HAP-1 (cell line): ENCODE measurements around the gene MBOAT2.
"Not testable (repeated sequence)": the region's sequence is repeated elsewhere in the genome, so short reads cannot be mapped to it uniquely, and the experiment has no call there.

Experiments used
- DNase-seq, 2 experiments: peaks; one replicate each; pipeline ENCODE4 v3.0.0-alpha.2; 2016 to 2020; ENCODE audit warnings: low spot score in 2 of 2
- H3K27me3 ChIP-seq: fragments of 250-450 bp; sonication (Bioruptor Pico); 2 replicates; pipeline ENCODE4 v1.5.1; 2020; ENCODE audit warnings: low read depth, mild to moderate bottlenecking, moderate library complexity
- H3K36me3 ChIP-seq: fragments of 250-450 bp; sonication (Bioruptor Pico); replicated peaks from 2 replicates; pipeline ENCODE4 v1.5.1; 2020; ENCODE audit warnings: mild to moderate bottlenecking
- H3K4me1 ChIP-seq: fragments of 250-450 bp; sonication (Bioruptor Pico); 2 replicates; pipeline ENCODE4 v1.5.1; 2020; ENCODE audit warnings: mild to moderate bottlenecking
- H3K4me3 ChIP-seq: fragments of 250-450 bp; sonication (Bioruptor Pico); 2 replicates; pipeline ENCODE4 v1.5.1; 2020; ENCODE audit warnings: mild to moderate bottlenecking, moderate library complexity
- H3K9me3 ChIP-seq: fragments of 250-450 bp; sonication (Bioruptor Pico); 2 replicates; pipeline ENCODE4 v1.5.1; 2020; ENCODE audit warnings: mild to moderate bottlenecking, moderate library complexity
- in situ Hi-C: fragments of 300-500 bp; cut with MboI; formaldehyde crosslinking; loops from 3 replicates; pipeline ENCODE4 v1.14.3; 2020; ENCODE audit warnings: low sequenced_read_pairs, inconsistent platforms, mixed read lengths

The MBOAT2 gene

DNA sequence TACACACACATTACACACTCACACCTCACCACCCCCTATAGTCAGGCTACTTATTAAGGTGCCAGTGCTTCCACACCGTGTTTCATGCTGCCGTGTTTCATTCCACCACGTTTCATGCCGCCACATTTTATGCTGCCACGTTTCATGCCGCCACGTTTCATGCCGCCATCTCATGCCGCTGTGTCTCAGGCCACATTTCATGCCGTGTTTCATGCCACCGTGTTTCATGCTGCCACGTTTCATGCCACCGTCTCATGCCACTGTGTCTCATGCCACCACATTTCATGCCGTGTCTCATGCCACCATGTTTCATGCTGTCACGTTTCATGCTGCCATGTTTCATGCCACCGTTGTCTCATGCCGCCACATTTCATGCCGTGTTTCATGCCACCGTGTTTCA, 65.1 kb downstream of the MBOAT2 start:
- H3K36me3 ChIP-seq: no peaks in the 10 kb centered on the region
- H3K4me1 ChIP-seq: no peaks in the 10 kb centered on the region
- no peak overlapping the region for H3K4me3 ChIP-seq
- no peak for DNase-seq
- H3K27me3 ChIP-seq: no peaks in the 10 kb centered on the region
- no peaks in the 10 kb centered on the region for H3K9me3 ChIP-seq
- in situ Hi-C loops: no loop called here

GRCh38 chr2:8935982-8936381, 67.5 kb downstream of the MBOAT2 start:
- no peaks in the 10 kb centered on the region for H3K9me3 ChIP-seq
- no peaks in the 10 kb centered on the region for H3K36me3 ChIP-seq
- H3K27me3 ChIP-seq: no peaks in the 10 kb centered on the region
- H3K4me1 ChIP-seq: no peaks in the 10 kb centered on the region
- no peak for DNase-seq
- in situ Hi-C loops: no loop called here
- H3K4me3 ChIP-seq: no peak overlapping the region

DNA sequence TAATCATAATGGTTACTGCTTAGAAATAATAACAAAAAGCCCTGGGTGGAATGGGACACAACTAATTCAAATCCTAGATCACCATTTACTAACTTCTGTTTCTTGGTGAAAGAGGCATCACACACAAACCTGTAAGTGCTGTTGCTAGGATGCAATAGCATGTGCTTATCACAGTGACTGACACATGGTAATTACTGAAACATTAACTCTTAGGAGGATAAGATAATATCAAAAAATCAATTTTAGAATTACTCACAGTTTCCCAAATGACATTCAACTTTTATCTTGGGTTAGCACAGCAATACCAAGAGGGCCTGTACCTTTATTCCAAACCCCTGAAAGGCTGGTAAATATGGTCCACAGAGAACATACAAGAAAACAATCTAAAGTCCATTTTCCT, 69.1 kb downstream of the MBOAT2 start:
- Histone ChIP-seq H3K4me1 (no peaks in the 10 kb centered on the region), H3K4me3 (no peak overlapping the region), H3K27me3 (no peaks in the 10 kb centered on the region), H3K36me3 (no peaks in the 10 kb centered on the region), H3K9me3 (no peaks in the 10 kb centered on the region)
- DNase-seq: no peak
- in situ Hi-C loops: no loop called here

DNA sequence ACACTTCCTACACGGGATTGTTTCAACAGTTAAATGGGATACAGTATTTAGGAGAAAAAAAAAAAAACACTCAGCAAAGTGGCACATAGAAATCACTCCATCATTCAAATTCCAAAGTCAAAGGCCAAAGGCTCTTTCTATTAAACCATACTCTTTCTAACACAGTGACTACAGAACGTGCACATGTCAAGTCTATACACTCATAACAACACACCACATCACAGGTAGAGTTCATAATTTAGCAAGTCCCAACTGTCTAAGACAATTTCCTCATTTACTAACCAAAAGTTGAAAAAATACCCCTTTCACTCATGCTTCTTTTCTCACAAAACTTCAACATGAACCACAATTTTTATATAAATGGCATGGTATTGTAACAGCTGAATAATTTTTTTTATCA, 70.8 kb downstream of the MBOAT2 start:
- Histone ChIP-seq H3K4me1 (no peaks in the 10 kb centered on the region), H3K4me3 (no peak overlapping the region), H3K27me3 (no peaks in the 10 kb centered on the region), H3K36me3 (no peaks in the 10 kb centered on the region), H3K9me3 (no peaks in the 10 kb centered on the region)
- in situ Hi-C loops: no loop called here
- DNase-seq: no peak

- H3K27me3 ChIP-seq, H3K4me1 ChIP-seq, H3K4me3 ChIP-seq, in situ Hi-C loops, H3K36me3 ChIP-seq, DNase-seq, H3K9me3 ChIP-seq: not testable (repeated sequence)
These were observed 73.3 kb downstream of the MBOAT2 start for GRCh38 chr2:8930185-8930584.

- no peaks in the 10 kb centered on the region for H3K9me3 ChIP-seq
- no peaks in the 10 kb centered on the region for H3K36me3 ChIP-seq
- no peaks in the 10 kb centered on the region for H3K27me3 ChIP-seq
- no peak for DNase-seq
- H3K4me1 ChIP-seq: no peaks in the 10 kb centered on the region
- H3K4me3 ChIP-seq: no peak overlapping the region
- in situ Hi-C loops: no loop called here
These were observed 74.4 kb downstream of the MBOAT2 start for GRCh38 chr2:8929128-8929527.

DNA sequence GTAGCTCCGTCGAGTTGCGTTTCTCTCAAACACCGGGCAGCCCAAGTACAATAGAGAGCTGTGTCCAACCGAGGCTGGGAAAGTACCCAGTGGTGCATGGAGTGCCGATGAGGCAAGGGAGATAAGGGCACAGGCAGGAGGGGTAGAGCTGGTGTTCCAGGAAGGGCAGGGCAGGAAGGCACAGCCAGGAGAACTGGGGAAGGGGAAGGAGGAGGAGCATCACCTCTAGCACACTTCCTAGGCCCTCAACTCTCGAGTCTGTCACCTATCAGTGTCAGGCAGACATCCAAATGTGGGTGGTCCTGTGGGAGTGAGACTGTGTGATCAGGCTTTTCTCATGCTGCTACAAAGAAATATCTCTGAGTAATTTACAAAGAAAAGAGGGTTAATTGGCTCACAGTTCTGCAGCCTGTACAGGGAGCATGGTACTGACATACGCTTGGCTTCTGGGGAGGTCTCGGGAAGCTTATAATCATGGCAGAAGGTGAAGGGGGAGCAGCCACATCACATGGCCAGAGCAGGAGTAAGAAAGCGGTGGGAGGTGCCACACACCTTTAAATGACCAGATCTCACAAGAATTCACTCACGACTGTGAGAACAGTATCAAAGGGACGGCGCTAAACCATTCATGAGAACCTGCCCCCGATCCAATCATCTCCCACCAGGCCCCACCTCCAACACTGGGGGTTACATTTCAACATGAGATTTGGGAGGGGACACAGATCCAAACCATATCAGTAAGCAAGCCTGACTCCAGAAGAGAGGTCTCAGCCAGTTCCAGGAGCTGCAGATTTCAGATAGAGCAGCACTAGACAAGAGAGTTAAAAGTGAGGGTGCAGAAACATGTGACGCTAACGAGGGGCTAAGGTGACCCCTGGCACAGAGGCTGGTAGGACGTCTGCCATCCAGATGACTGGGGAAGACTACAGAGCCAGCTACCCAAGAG, 75.7 kb downstream of the MBOAT2 start:
- Histone ChIP-seq H3K4me3 (no peak overlapping the region), H3K36me3 (no peaks in the 10 kb centered on the region), H3K4me1 (no peaks in the 10 kb centered on the region), H3K9me3 (no peaks in the 10 kb centered on the region), H3K27me3 (no peaks in the 10 kb centered on the region)
- no peak for DNase-seq
- in situ Hi-C loops: no loop called here

DNA sequence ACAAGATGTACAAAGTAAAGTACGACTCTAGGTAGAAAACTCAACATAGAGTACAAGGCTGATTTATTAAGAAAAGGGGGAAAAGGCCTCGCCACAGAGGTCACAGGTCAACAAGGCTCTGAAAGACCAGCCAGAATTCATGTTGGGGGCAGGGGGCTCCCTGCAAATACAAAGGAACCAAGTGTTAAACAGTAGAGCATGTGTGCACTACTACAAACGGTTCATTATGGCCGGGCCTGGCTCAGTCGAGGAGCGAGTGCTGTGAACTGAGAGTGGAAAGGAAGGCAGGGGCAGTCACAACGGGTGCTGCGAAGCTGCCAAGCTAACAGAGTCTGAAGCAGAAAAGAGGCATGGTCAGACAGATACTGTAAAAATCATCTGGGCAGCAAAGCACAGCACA, 77.1 kb downstream of the MBOAT2 start:
- no peaks in the 10 kb centered on the region for H3K9me3 ChIP-seq
- H3K4me3 ChIP-seq: no peak overlapping the region
- in situ Hi-C loops: no loop called here
- no peaks in the 10 kb centered on the region for H3K4me1 ChIP-seq
- DNase-seq: no peak
- H3K27me3 ChIP-seq: no peaks in the 10 kb centered on the region
- no peaks in the 10 kb centered on the region for H3K36me3 ChIP-seq

DNA sequence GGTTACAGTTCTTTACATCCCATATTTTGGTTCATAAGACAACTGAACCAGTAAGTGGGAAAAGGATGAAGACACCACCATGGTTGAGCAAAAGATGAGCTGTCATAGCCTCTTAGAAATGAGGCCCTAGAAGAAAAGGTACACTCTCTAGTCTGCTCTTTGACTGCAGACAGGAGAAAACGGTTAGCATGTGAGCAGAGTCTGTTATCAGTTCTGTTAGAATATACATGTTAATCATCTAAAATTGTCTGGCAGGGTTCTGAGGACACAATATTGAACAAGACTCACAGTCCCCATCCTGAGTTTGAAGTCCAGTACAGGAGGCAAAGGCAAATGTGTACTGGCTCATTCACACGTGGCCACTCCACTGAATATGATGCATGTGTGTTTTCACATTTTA, 78.1 kb downstream of the MBOAT2 start:
- Histone ChIP-seq H3K4me1 (no peaks in the 10 kb centered on the region), H3K36me3 (no peaks in the 10 kb centered on the region), H3K9me3 (no peaks in the 10 kb centered on the region), H3K27me3 (no peaks in the 10 kb centered on the region), H3K4me3 (no peak overlapping the region)
- DNase-seq: no peak
- in situ Hi-C loops: no loop called here

GRCh38 chr2:8923183-8923582, 80.3 kb downstream of the MBOAT2 start:
- no peak overlapping the region for H3K4me3 ChIP-seq
- no peaks in the 10 kb centered on the region for H3K36me3 ChIP-seq
- in situ Hi-C loops: no loop called here
- H3K9me3 ChIP-seq: no peaks in the 10 kb centered on the region
- H3K4me1 ChIP-seq: no peaks in the 10 kb centered on the region
- DNase-seq: no peak
- H3K27me3 ChIP-seq: no peaks in the 10 kb centered on the region

- in situ Hi-C loops: no loop called here
- H3K36me3 ChIP-seq: no peaks in the 10 kb centered on the region
- no peaks in the 10 kb centered on the region for H3K4me1 ChIP-seq
- H3K27me3 ChIP-seq: no peaks in the 10 kb centered on the region
- H3K4me3 ChIP-seq: no peak overlapping the region
- no peaks in the 10 kb centered on the region for H3K9me3 ChIP-seq
- DNase-seq: no peak
These were observed 81.1 kb downstream of the MBOAT2 start for GRCh38 chr2:8922431-8922830.

GRCh38 chr2:8918412-8918811, 85.1 kb downstream of the MBOAT2 start:
- in situ Hi-C loops: no loop called here
- no peak for DNase-seq
- no peaks in the 10 kb centered on the region for H3K9me3 ChIP-seq
- no peaks in the 10 kb centered on the region for H3K4me1 ChIP-seq
- no peaks in the 10 kb centered on the region for H3K27me3 ChIP-seq
- no peaks in the 10 kb centered on the region for H3K36me3 ChIP-seq
- no peak overlapping the region for H3K4me3 ChIP-seq

DNA sequence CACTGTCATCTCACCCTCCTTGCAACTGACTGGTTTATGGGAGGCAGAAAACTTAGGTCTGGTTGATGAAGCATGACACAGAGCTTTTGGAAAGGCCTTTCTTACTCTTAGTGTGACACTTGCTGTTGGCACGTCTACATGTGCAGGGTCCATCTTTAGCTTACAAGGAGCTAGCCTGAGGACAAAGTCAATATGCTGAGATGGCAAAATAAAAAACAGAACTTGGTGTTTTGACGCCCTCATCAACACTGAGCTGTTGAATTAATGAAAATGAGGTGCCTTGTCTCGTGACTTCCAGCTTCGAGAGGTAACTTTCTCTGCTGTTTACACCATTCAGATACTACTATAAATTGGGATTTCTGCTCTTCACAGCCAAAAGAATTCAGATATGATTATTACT, 87.5 kb downstream of the MBOAT2 start:
- H3K9me3 ChIP-seq: no peaks in the 10 kb centered on the region; the same call in 1 of the 2 replicates
- no peaks in the 10 kb centered on the region for H3K27me3 ChIP-seq
- no peaks in the 10 kb centered on the region for H3K36me3 ChIP-seq
- no peak overlapping the region for H3K4me3 ChIP-seq
- in situ Hi-C loops: no loop called here
- DNase-seq: no peak
- H3K4me1 ChIP-seq: no peaks in the 10 kb centered on the region

DNA sequence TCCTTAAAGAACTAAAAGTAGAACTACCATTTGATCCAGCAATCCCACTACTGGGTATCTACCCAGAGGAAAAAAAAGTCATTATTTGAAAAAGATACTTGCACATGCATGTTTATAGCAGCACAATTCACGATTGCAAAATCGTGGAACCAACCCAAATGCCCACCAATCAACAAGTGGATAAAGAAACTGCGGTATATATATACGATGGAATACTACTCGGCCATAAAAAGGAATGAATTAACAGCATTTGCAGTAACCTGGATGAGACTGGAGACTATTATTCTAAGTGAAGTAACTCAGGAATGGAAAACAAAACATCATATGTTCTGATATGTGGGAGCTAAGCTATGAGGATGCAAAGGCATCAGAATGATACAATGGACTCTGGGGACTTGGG, 89.7 kb downstream of the MBOAT2 start:
- H3K9me3 ChIP-seq, H3K27me3 ChIP-seq, H3K4me1 ChIP-seq, DNase-seq, in situ Hi-C loops, H3K4me3 ChIP-seq, H3K36me3 ChIP-seq: not testable (repeated sequence)
